ENCODE measurements around the gene B4GALT5.
A peak's percentile ranks its signal among the peaks of the same experiment; 100 is the strongest.

Gene B4GALT5

DNA sequence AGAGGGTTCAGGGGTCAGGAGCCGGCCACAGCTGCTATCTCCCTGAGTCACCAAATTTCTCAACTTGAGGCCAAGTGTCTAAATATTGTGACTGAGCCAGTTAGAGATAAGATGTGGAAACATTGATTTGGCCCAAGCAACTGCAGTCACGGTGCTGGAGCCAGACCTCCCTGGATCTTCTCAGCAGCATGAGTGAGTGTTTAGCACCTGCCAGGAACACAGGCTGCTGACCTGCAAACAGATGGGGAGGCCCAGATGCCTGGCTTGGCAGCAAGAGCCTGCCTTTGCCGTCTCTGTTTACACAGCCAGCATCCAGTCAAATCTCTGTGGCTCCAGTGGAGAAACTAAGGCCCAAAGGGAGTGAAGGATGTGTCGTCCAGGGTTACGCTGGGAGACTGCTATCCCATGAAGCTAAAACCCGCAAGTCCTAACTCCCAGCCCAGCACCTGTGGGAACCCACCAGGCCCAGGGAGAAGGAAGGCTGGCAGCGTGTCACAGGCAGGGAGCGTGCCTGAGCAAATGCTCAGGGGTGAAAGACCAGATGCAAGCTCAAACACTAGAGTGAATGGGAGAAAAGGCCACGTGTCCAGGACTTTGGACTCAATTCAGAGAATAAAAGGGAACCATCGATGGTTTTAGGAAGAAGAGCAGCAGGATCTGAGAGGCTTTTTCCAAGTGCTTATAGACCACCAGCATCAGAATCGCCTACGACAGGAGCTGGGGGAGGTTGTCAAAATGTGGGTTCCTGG, 129.8 kb downstream of the B4GALT5 start:
- DNase-seq (ENCODE audit: low read depth): peak; percentile 87
- H3K4me3 ChIP-seq (ENCODE audit: low read length): no peak overlapping the region
- TF ChIP-seq CTCF (conservative IDR thresholded peaks at IDR 0.05; ENCODE audit: low read length): no peak

DNA sequence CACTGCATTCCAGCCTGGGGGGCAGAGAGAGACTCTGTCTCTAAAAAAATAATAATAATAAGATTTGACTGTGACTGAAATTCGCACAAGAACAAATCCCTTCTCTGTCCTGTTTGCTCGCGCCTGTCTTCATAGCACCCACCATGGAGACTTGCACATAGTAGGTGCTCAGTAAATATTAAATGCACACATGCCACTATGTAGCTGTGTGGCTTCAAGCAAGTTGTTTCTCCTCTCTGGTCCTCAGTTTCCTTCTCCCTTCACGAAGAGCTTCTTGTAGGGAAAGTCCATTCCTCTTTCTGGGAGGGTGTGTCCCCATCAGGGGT, 130.4 kb downstream of the B4GALT5 start:
- no peak for DNase-seq (ENCODE audit: low read depth)
- no peak for TF ChIP-seq CTCF (conservative IDR thresholded peaks at IDR 0.05; ENCODE audit: low read length)
- H3K4me3 ChIP-seq (ENCODE audit: low read length): no peak overlapping the region

Measured in AG10803 (cell line).